Tibial artery (tissue), 4 donors: ENCODE results near the gene UBA1.

Experiments
- DNase-seq, 2 donors: peaks; one replicate each; pipeline ENCODE4 v3.0.0-alpha.2; 2019
- H3K27ac ChIP-seq, 2 donors: fragments of 200-600 bp; sonication (generic) in 1 of 2; 1 replicate in 1 of 2; 2 replicates in 1 of 2; pipeline ENCODE4 v1.5.1; 2018 to 2019; ENCODE audit warnings: mild to moderate bottlenecking in 1 of 2
- H3K27me3 ChIP-seq, 2 donors: fragments of 200-600 bp; sonication (generic) in 1 of 2; one replicate each; pipeline versions ENCODE4 v1.5.1 to v1.6.0; 2016 to 2019
- H3K36me3 ChIP-seq, 3 donors: fragments of 200-600 bp; sonication (generic) in 2 of 3; one replicate each; pipeline ENCODE4 v1.5.1; 2016 to 2019; ENCODE audit warnings: mild to moderate bottlenecking in 2 of 3
- H3K4me1 ChIP-seq, 4 donors: fragments of 200-600 bp; sonication (generic) in 2 of 4; 1 replicate in 3 of 4; 2 replicates in 1 of 4; pipeline ENCODE4 v1.5.1; 2016 to 2019
- H3K4me3 ChIP-seq, 2 donors: fragments of 200-600 bp; sonication (generic) in 1 of 2; 1 replicate in 1 of 2; 2 replicates in 1 of 2; pipeline ENCODE4 v1.5.1; 2018 to 2019; ENCODE audit warnings: mild to moderate bottlenecking in 2 of 2
- H3K9me3 ChIP-seq, 3 donors: fragments of 200-600 bp; sonication (generic) in 1 of 3; one replicate each; pipeline ENCODE4 v1.5.1; 2016 to 2019
- intact Hi-C: fragments of 100-400 bp; cut with DNase I; formaldehyde crosslinking; loops from one replicate; pipeline ENCODE4 v1.15.0; 2023; ENCODE audit warnings: low total_unique reads
- TF ChIP-seq, protein P1 (sequence below), 2 experiments: fragments of 200-600 bp in 1 of 2; fragments of 450-650 bp in 1 of 2; IDR thresholded peaks; one replicate each; pipeline ENCODE4 v1.5.1; 2017 to 2019; ENCODE audit warnings: antibody characterized with exemption in 2 of 2, mild to moderate bottlenecking in 1 of 2, moderate library complexity in 1 of 2

The UBA1 gene

DNA sequence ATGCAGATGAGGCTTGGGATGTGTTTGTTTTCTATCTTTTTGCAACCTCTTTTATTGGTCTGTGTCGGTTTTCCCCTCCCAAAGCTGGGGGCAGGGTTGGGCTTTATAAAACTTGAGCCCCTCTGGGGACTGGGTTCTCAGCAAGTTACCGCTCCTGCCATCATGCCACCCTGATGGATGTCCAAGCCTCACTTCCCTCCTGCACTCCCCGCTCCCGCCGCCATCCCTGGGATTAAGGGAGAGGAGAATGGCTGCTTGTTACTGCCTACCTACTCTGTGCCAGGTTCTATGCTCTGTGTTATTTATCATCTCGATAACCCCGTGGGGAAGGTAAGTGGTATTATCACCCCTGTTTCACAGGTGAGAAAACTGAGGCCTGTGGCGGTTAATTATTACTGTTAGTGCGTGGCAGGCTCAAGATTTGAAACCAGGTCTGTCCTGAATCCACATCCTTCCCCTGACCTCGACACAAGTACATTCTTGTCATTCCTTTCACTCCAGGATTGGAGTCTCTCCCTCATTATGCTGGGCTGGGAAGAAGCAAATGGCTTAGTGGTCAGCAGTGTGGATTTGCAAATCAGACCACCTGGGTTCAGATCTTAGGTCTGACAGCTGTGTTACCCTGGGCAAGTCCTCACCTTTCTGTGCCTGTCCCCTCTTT, 4.5 kb downstream of the UBA1 start:
- H3K27me3 ChIP-seq = no peaks in the 10 kb centered on the region
- H3K4me3 ChIP-seq = peak overlapping the region in 1 of 2 donors; percentile 7
- peaks cover 0 to 49% (median 29%) of the 10 kb centered on the region in 4 donors for H3K4me1 ChIP-seq
- no peak for DNase-seq
- no peaks in the 10 kb centered on the region for H3K9me3 ChIP-seq
- intact Hi-C loops = loop anchor here (10.0 kb wide), 1 partner anchor 447 kb away; no protein-coding TSS in a partner anchor
- no peak overlapping the region for H3K27ac ChIP-seq
- peaks cover 43 to 53% (median 53%) of the 10 kb centered on the region in 3 donors for H3K36me3 ChIP-seq
- TF ChIP-seq, protein P1, sequence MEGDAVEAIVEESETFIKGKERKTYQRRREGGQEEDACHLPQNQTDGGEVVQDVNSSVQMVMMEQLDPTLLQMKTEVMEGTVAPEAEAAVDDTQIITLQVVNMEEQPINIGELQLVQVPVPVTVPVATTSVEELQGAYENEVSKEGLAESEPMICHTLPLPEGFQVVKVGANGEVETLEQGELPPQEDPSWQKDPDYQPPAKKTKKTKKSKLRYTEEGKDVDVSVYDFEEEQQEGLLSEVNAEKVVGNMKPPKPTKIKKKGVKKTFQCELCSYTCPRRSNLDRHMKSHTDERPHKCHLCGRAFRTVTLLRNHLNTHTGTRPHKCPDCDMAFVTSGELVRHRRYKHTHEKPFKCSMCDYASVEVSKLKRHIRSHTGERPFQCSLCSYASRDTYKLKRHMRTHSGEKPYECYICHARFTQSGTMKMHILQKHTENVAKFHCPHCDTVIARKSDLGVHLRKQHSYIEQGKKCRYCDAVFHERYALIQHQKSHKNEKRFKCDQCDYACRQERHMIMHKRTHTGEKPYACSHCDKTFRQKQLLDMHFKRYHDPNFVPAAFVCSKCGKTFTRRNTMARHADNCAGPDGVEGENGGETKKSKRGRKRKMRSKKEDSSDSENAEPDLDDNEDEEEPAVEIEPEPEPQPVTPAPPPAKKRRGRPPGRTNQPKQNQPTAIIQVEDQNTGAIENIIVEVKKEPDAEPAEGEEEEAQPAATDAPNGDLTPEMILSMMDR (IDR thresholded peaks at IDR 0.05) = no peak

DNA sequence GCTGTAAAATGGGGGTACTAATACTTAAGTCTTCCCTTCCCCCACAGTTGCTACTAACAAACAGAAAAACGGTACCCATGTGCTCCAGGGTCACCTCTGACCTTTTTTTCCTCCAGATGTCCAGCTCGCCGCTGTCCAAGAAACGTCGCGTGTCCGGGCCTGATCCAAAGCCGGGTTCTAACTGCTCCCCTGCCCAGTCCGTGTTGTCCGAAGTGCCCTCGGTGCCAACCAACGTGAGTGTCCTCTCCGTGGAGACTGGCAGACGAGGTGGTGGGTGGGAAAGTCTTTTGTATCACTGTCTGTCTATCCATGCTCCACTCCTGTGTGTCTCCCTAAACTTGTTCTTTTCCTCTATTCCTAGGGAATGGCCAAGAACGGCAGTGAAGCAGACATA, 5.1 kb downstream of the UBA1 start:
- no peak for DNase-seq
- intact Hi-C loops = loop anchor here (10.0 kb wide), 1 partner anchor 446 kb away; no protein-coding TSS in a partner anchor
- Histone ChIP-seq H3K9me3 (no peaks in the 10 kb centered on the region), H3K27me3 (no peaks in the 10 kb centered on the region), H3K4me1 (peaks cover 0 to 46% (median 29%) of the 10 kb centered on the region in 4 donors), H3K27ac (no peak overlapping the region), H3K4me3 (no peak overlapping the region), H3K36me3 (peaks cover 46 to 59% (median 58%) of the 10 kb centered on the region in 3 donors)
- TF ChIP-seq, protein P1 (IDR thresholded peaks at IDR 0.05) = no peak

DNA sequence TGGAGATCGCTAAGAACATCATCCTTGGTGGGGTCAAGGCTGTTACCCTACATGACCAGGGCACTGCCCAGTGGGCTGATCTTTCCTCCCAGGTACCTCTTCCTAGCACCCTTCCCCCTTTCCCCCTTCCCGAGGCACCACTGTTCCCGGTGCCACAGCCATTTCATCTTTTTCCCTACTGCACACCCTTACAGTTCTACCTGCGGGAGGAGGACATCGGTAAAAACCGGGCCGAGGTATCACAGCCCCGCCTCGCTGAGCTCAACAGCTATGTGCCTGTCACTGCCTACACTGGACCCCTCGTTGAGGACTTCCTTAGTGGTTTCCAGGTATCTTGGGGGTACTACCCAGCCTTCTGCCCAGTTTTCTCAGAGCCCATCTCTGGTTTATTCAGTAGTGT, 5.7 kb downstream of the UBA1 start:
- intact Hi-C loops = loop anchor here (10.0 kb wide), 1 partner anchor 446 kb away; no protein-coding TSS in a partner anchor
- Histone ChIP-seq H3K9me3 (no peaks in the 10 kb centered on the region), H3K36me3 (peaks cover 49 to 64% (median 62%) of the 10 kb centered on the region in 3 donors), H3K4me1 (peaks cover 0 to 44% (median 29%) of the 10 kb centered on the region in 4 donors), H3K4me3 (no peak overlapping the region), H3K27ac (no peak overlapping the region), H3K27me3 (no peaks in the 10 kb centered on the region)
- TF ChIP-seq, protein P1 (IDR thresholded peaks at IDR 0.05) = no peak
- no peak for DNase-seq

DNA sequence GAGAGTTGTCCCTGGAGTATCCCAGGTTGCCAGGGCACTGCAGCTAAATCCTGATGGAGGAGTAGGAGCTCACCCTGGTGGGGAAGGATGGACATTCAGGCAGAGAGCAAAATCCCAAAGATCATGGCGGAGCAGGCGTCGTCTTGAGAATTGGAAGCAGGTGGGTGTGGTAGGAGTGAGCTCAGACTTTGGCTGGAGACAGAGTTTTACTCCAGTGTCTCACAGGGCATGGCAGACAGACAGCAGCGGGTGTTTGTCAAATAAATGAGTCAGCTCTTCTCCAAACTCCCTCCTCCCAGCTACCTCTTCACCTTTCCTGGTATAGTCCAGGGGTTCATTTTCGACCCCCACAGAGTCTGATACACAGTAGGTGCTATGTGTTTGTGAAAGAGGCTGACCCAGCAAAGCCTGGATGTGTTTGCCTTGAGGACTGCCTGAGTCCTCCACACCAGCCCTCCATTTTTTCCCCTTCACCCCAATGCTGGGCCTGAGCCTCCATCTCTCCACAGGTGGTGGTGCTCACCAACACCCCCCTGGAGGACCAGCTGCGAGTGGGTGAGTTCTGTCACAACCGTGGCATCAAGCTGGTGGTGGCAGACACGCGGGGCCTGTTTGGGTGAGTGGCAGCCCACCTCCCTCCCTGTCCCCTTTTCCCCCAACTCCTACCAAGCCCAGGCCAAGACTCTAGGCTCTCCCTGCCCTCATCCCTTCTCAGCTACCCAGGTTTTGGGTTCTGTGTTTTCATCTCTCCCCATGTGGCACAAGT, 6.9 kb downstream of the UBA1 start:
- no peak overlapping the region for H3K27ac ChIP-seq
- peak in 1 of 2 donors; percentile 46 for DNase-seq
- no peaks in the 10 kb centered on the region for H3K9me3 ChIP-seq
- H3K27me3 ChIP-seq = no peaks in the 10 kb centered on the region
- no peak overlapping the region for H3K4me3 ChIP-seq
- peaks cover 52 to 77% (median 75%) of the 10 kb centered on the region in 3 donors for H3K36me3 ChIP-seq
- peaks cover 0 to 32% (median 21%) of the 10 kb centered on the region in 4 donors for H3K4me1 ChIP-seq
- TF ChIP-seq, protein P1 (IDR thresholded peaks at IDR 0.05) = no peak
- intact Hi-C loops = no loop called here

DNA sequence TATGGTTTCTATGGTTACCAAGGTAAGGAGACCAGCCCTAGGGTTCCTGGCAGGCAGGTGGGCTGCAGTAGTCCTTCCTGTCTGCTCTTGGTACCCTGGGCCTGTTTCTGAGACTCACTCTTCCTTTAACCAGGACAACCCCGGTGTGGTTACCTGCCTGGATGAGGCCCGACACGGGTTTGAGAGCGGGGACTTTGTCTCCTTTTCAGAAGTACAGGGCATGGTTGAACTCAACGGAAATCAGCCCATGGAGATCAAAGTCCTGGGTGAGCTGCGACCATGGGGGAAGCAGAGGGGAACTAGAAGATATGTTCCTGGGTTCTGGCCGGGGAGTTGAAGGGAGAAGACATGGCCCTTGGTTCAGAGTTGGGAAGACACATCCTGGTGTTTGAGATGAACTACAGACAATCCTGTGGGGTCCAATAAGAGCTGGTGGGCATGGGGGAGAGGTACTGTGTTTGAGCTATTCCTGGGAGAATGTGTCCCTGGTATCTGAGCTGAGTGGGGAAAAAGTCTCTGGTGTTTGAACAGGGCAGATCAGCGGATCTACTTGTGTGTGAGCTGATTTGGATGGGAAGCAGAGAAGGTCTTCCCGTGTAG, 7.8 kb downstream of the UBA1 start:
- TF ChIP-seq, protein P1 (IDR thresholded peaks at IDR 0.05) = no peak
- no peak for DNase-seq
- H3K4me1 ChIP-seq = peaks cover 0 to 23% (median 13%) of the 10 kb centered on the region in 4 donors
- no peak overlapping the region for H3K4me3 ChIP-seq
- H3K27me3 ChIP-seq = no peaks in the 10 kb centered on the region
- intact Hi-C loops = no loop called here
- peaks cover 59 to 85% (median 84%) of the 10 kb centered on the region in 3 donors for H3K36me3 ChIP-seq
- no peak overlapping the region for H3K27ac ChIP-seq
- no peaks in the 10 kb centered on the region for H3K9me3 ChIP-seq
